HCT116 (cell line): ENCODE data around the gene CATSPERZ.

Source experiments
- CEBPB ChIP-seq: IDR thresholded peaks from 2 replicates; pipeline ENCODE4 v1.6.1; 2012; ENCODE audit warnings: low read depth
- EZH2phosphoT487 ChIP-seq: fragments of 200-600 bp; IDR thresholded peaks from 2 replicates; pipeline ENCODE4 v1.6.1; 2018; ENCODE audit warnings: antibody characterized with exemption, borderline replicate concordance
- JUND ChIP-seq: IDR thresholded peaks from 2 replicates; pipeline ENCODE4 v1.6.1; 2012
- POLR2A ChIP-seq: IDR thresholded peaks from 2 replicates; pipeline ENCODE4 v1.7.0; 2011; ENCODE audit warnings: borderline replicate concordance; ENCODE audit not compliant: insufficient read depth, insufficient read length; ENCODE audit errors: extremely low read depth
- TCF7L2 ChIP-seq: IDR thresholded peaks from 2 replicates; pipeline ENCODE4 v1.7.0; 2011; ENCODE audit warnings: borderline replicate concordance, inconsistent platforms; ENCODE audit not compliant: insufficient read depth, insufficient read length; ENCODE audit errors: extremely low read depth
- YY1 ChIP-seq: IDR thresholded peaks from 2 replicates; pipeline ENCODE4 v1.6.1; 2011; ENCODE audit warnings: low read length, low read depth, moderate library complexity, mild to moderate bottlenecking; ENCODE audit not compliant: insufficient replicate concordance; ENCODE audit errors: extremely low read depth
- TF ChIP-seq, protein P1 (sequence below), 3 experiments: fragments of 200-600 bp in 1 of 3; sonication (generic) in 1 of 3; IDR thresholded peaks in 2 of 3; conservative IDR thresholded peaks in 1 of 3; 2 replicates each; pipeline ENCODE4 v1.5.1; 2012 to 2017; ENCODE audit warnings: low read depth in 2 of 3, low read length in 2 of 3, antibody characterized with exemption in 1 of 3, borderline replicate concordance in 1 of 3, control low read depth in 1 of 3, mild to moderate bottlenecking in 1 of 3, mixed read lengths in 1 of 3, mixed run types in 1 of 3, moderate library complexity in 1 of 3; ENCODE audit not compliant: insufficient read depth in 1 of 3
- TF ChIP-seq, protein P2 (sequence below): IDR thresholded peaks from 2 replicates; pipeline ENCODE4 v1.6.1; 2012

DNA sequence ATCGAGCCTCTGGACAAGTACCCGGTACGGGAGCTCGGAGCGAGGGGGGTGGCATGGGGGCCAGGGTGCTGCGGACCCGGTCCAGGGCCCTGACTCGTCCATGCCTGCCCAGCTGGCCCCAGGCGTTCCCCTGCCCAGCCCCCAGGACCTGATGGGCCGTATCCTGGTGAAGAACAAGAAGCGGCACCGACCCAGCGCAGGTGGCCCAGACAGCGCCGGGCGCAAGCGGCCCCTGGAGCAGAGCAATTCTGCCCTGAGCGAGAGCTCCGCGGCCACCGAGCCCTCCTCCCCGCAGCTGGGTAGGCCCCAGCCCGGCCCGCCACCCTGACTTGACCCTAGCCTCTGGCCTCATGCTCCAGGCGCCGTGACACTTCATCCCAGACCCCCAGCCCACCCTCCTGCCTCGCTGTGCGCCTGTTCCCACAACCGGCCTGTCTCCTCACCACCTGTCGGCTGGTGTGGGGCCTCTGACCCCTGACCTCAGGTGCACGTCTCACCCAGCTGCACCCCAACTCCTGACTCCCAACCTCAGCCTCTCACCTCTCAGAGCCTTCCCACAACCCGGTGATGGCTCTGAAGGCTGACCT lies 41.1 kb upstream of the CATSPERZ start:
- TF ChIP-seq, protein P1, sequence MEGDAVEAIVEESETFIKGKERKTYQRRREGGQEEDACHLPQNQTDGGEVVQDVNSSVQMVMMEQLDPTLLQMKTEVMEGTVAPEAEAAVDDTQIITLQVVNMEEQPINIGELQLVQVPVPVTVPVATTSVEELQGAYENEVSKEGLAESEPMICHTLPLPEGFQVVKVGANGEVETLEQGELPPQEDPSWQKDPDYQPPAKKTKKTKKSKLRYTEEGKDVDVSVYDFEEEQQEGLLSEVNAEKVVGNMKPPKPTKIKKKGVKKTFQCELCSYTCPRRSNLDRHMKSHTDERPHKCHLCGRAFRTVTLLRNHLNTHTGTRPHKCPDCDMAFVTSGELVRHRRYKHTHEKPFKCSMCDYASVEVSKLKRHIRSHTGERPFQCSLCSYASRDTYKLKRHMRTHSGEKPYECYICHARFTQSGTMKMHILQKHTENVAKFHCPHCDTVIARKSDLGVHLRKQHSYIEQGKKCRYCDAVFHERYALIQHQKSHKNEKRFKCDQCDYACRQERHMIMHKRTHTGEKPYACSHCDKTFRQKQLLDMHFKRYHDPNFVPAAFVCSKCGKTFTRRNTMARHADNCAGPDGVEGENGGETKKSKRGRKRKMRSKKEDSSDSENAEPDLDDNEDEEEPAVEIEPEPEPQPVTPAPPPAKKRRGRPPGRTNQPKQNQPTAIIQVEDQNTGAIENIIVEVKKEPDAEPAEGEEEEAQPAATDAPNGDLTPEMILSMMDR (IDR thresholded peaks at IDR 0.05 in 2 of 3, conservative IDR thresholded peaks at IDR 0.05 in 1 of 3; ENCODE audit: borderline replicate concordance in 1 of 3, insufficient read depth in 1 of 3, low read depth in 2 of 3, low read length in 2 of 3), result no peak
- TF ChIP-seq JUND, result no peak
- no peak for TF ChIP-seq EZH2phosphoT487
- no peak for TF ChIP-seq YY1
- TF ChIP-seq CEBPB, result no peak
- TF ChIP-seq POLR2A, result no peak
- TF ChIP-seq, protein P2, sequence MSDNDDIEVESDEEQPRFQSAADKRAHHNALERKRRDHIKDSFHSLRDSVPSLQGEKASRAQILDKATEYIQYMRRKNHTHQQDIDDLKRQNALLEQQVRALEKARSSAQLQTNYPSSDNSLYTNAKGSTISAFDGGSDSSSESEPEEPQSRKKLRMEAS, result no peak
- TF ChIP-seq TCF7L2, result no peak
